Measurements from ENCODE around the gene ABLIM3. TPM values are rescaled to one million over a fixed set of nuclear protein-coding genes. Genes with fewer than 3 reads are reported as not detected.

Gene ABLIM3
- total and polyA plus RNA-seq, 2 donors (not counting 3 experiments of a cell fraction or from before 2014, with no cell fraction given): 16.7 to 42.1 TPM

- H3K9me3 ChIP-seq (replicated peaks; ENCODE audit: control insufficient read depth, insufficient read depth, low read length): no peaks in the 10 kb centered on the region
- ChIA-PET CTCF (interaction anchor here (0.8 kb wide), 1 partner anchor 83 kb away, joined by 3 read pairs; no protein-coding TSS in a partner anchor), POLR2A (no interaction called here)
- H3K9ac ChIP-seq (replicated peaks; ENCODE audit: extremely low read depth, insufficient read depth, low read length): no peak overlapping the region
- peaks cover 27% of the 10 kb centered on the region for H3K79me2 ChIP-seq (ENCODE audit: control insufficient read depth, insufficient read depth, low read length)
- dilution Hi-C loops (cut with MboI; ENCODE audit: extremely low pct_ligation_motif_present, low sequenced_read_pairs) (no loop called here), intact Hi-C loops (cut with micrococcal nuclease) (no loop called here)
- no TSS peak for BruUV-seq (replicated peaks)
- H3K4me2 ChIP-seq (ENCODE audit: insufficient read depth, low read length): no peak overlapping the region
- no peaks in the 10 kb centered on the region for H4K20me1 ChIP-seq (replicated peaks; ENCODE audit: control insufficient read depth, extremely low read depth, insufficient read depth, low read length)
- H3K9me1 ChIP-seq (replicated peaks; ENCODE audit: control insufficient read depth, extremely low read depth, insufficient read depth, low read length): no peaks in the 10 kb centered on the region
- no peak overlapping the region for H3K27ac ChIP-seq (ENCODE audit: insufficient read depth, low read depth, low read length)
- H3K4me3 ChIP-seq (replicated peaks in 1 of 3; ENCODE audit: insufficient read depth in 1 of 3, low read depth in 1 of 3, low read length in 3 of 3): no peak overlapping the region
- DNase-seq (ENCODE audit: low read depth, low spot score) (no peak), FAIRE-seq (no peak)
- no peak for TF ChIP-seq FOS (IDR thresholded peaks at IDR 0.05; ENCODE audit: borderline replicate concordance, insufficient read depth, low read length)
- TF ChIP-seq MYC (IDR thresholded peaks at IDR 0.05; ENCODE audit: low read depth, low read length): no peak
- no peak for TF ChIP-seq CTCF (IDR thresholded peaks at IDR 0.05; ENCODE audit: extremely low read depth in 1 of 2, insufficient read depth in 1 of 2, low read depth in 1 of 2, low read length in 2 of 2)
- TF ChIP-seq POLR2A (IDR thresholded peaks at IDR 0.05; ENCODE audit: low read depth, low read length): no peak
- TF ChIP-seq POLR2AphosphoS5 (IDR thresholded peaks at IDR 0.05; ENCODE audit: insufficient read depth, low read depth, low read length): no peak
- no peak for TF ChIP-seq EZH2 (IDR thresholded peaks at IDR 0.05; ENCODE audit: borderline replicate concordance, low read depth, low read length, severe bottlenecking)
- TF ChIP-seq MAX (IDR thresholded peaks at IDR 0.05; ENCODE audit: insufficient read depth, insufficient read length): no peak
- no peak for TF ChIP-seq GATA2 (IDR thresholded peaks at IDR 0.05; ENCODE audit: insufficient read depth, insufficient read length, low read depth, low read length)
- no peak for TF ChIP-seq JUN (IDR thresholded peaks at IDR 0.05; ENCODE audit: borderline replicate concordance, insufficient read depth, insufficient read length, low read depth)
- peaks cover 42% of the 10 kb centered on the region for H3K4me1 ChIP-seq (ENCODE audit: control insufficient read depth, extremely low read depth, insufficient read depth, low read length)
- no peaks in the 10 kb centered on the region for H3K27me3 ChIP-seq (ENCODE audit: control insufficient read depth in 2 of 2, insufficient read depth in 2 of 2, low read length in 2 of 2)
- no peak overlapping the region for H2AFZ ChIP-seq (ENCODE audit: low read depth, low read length)
- H3K36me3 ChIP-seq (ENCODE audit: control insufficient read depth in 2 of 2, extremely low read depth in 1 of 2, insufficient read depth in 2 of 2, low read length in 2 of 2): no peaks in the 10 kb centered on the region
Measured at GRCh38 chr5:149153751-149154610, 12.7 kb downstream of the ABLIM3 start.
